CD14-positive monocyte (primary cell): ENCODE results near the gene TPX2. TPM values are rescaled to one million over a fixed set of nuclear protein-coding genes. Genes with fewer than 3 reads are reported as not detected.
A peak's percentile ranks its signal among the peaks of the same experiment; 100 is the strongest.

ENCODE experiments used
- DNase-seq, 3 donors: peaks; one replicate each; pipeline ENCODE4 v3.0.0-alpha.2; 2011 to 2022
- H2AFZ ChIP-seq: 2 replicates; pipeline ENCODE4 v1.6.0; 2012; ENCODE audit warnings: mild to moderate bottlenecking, low read depth, low read length, inconsistent platforms; ENCODE audit not compliant: insufficient read depth, poor library complexity, severe bottlenecking
- H3K27ac ChIP-seq, 2 donors: 1 replicate in 1 of 2; 2 replicates in 1 of 2; pipeline ENCODE4 v1.5.1; 2012 to 2013; ENCODE audit warnings: low read length in 2 of 2, control low read depth in 1 of 2, inconsistent platforms in 1 of 2, low read depth in 1 of 2, mild to moderate bottlenecking in 1 of 2
- H3K27me3 ChIP-seq, 2 donors: one replicate each; pipeline versions ENCODE4 v1.6.0 to v1.6.1; 2011 to 2013; ENCODE audit warnings: low read length in 2 of 2; ENCODE audit not compliant: control insufficient read depth in 2 of 2, insufficient read depth in 2 of 2
- H3K36me3 ChIP-seq, 2 donors: replicated peaks in 1 of 2; 1 replicate in 1 of 2; 2 replicates in 1 of 2; pipeline versions ENCODE4 v1.5.1 to v1.6.1; 2012 to 2013; ENCODE audit warnings: low read length in 2 of 2, control low read depth in 1 of 2, inconsistent platforms in 1 of 2, mild to moderate bottlenecking in 1 of 2; ENCODE audit not compliant: insufficient read depth in 2 of 2, control insufficient read depth in 1 of 2
- H3K4me1 ChIP-seq, 2 donors: 1 replicate in 1 of 2; 2 replicates in 1 of 2; pipeline versions ENCODE4 v1.5.1 to v1.6.1; 2012 to 2013; ENCODE audit warnings: low read length in 2 of 2, control low read depth in 1 of 2, inconsistent platforms in 1 of 2, mild to moderate bottlenecking in 1 of 2, moderate library complexity in 1 of 2; ENCODE audit not compliant: insufficient read depth in 2 of 2, control insufficient read depth in 1 of 2
- H3K4me2 ChIP-seq: replicated peaks from 2 replicates; pipeline ENCODE3; 2012; ENCODE audit warnings: low read length, moderate library complexity, mild to moderate bottlenecking; ENCODE audit not compliant: poor library complexity, severe bottlenecking; ENCODE audit errors: extremely low read depth
- H3K4me3 ChIP-seq, 3 experiments: fragments of 200-600 bp in 1 of 3; sonication (generic) in 1 of 3; replicated peaks in 1 of 3; 1 replicate in 2 of 3; 2 replicates in 1 of 3; pipeline ENCODE4 v1.5.1; 2011 to 2013; ENCODE audit warnings: low read length in 3 of 3, mild to moderate bottlenecking in 3 of 3, control low read depth in 2 of 3, low read depth in 2 of 3, inconsistent platforms in 1 of 3, moderate library complexity in 1 of 3
- H3K79me2 ChIP-seq: 2 replicates; pipeline ENCODE4 v1.6.0; 2012; ENCODE audit warnings: mild to moderate bottlenecking, control low read depth, inconsistent platforms, low read length, moderate library complexity; ENCODE audit not compliant: insufficient read depth
- H3K9ac ChIP-seq: 2 replicates; pipeline ENCODE4 v1.6.0; 2017; ENCODE audit warnings: low read length, mild to moderate bottlenecking; ENCODE audit not compliant: insufficient read depth, poor library complexity, severe bottlenecking
- H3K9me3 ChIP-seq, 2 donors: replicated peaks in 1 of 2; 1 replicate in 1 of 2; 2 replicates in 1 of 2; pipeline versions ENCODE4 v1.5.1 to v1.6.1; 2012 to 2013; ENCODE audit warnings: low read length in 2 of 2, control low read depth in 1 of 2; ENCODE audit not compliant: control insufficient read depth in 1 of 2, insufficient read depth in 1 of 2
- H4K20me1 ChIP-seq: 2 replicates; pipeline ENCODE4 v1.6.0; 2012; ENCODE audit warnings: mild to moderate bottlenecking, low read length, control low read depth, moderate library complexity; ENCODE audit not compliant: insufficient read depth
- H3K27ac Mint-ChIP-seq, 7 donors: one replicate each; pipeline ENCODE4 v1.8.0; 2020; ENCODE audit warnings: mild to moderate bottlenecking in 7 of 7, mixed read lengths in 7 of 7, moderate library complexity in 6 of 7, inconsistent platforms in 2 of 7
- H3K27me3 Mint-ChIP-seq, 3 donors: one replicate each; pipeline ENCODE4 v1.8.0; 2021 to 2022; ENCODE audit warnings: low read depth in 3 of 3, mild to moderate bottlenecking in 3 of 3, mixed read lengths in 3 of 3, moderate library complexity in 3 of 3, inconsistent platforms in 1 of 3
- H3K36me3 Mint-ChIP-seq, 2 donors: one replicate each; pipeline ENCODE4 v1.8.0; 2020; ENCODE audit warnings: mixed read lengths in 2 of 2, inconsistent platforms in 1 of 2, mild to moderate bottlenecking in 1 of 2
- H3K4me1 Mint-ChIP-seq: one replicate; pipeline ENCODE4 v1.8.0; 2020; ENCODE audit warnings: mild to moderate bottlenecking, mixed read lengths
- H3K4me3 Mint-ChIP-seq, 2 donors: one replicate each; pipeline ENCODE4 v1.8.0; 2020; ENCODE audit warnings: mild to moderate bottlenecking in 2 of 2, mixed read lengths in 2 of 2, moderate library complexity in 1 of 2
- H3K9me3 Mint-ChIP-seq, 7 donors: one replicate each; pipeline ENCODE4 v1.8.0; 2020 to 2022; ENCODE audit warnings: mixed read lengths in 7 of 7, mild to moderate bottlenecking in 6 of 7, moderate library complexity in 6 of 7, inconsistent platforms in 2 of 7
- CTCF ChIP-seq: fragments of 200-600 bp; IDR thresholded peaks from one replicate; pipeline ENCODE4 v1.8.0; 2022; ENCODE audit warnings: antibody characterized with exemption, mild to moderate bottlenecking
- WGBS: methylation state at CpG from one replicate; pipeline ENCODE4 v1.1.5; 2013; ENCODE audit warnings: missing lambda C conversion rate; ENCODE audit not compliant: insufficient coverage; 5-methylcytosine and 5-hydroxymethylcytosine counted together
- intact Hi-C, 2 donors: fragments of 100-400 bp; cut with micrococcal nuclease; formaldehyde crosslinking; loops; one replicate each; pipeline versions ENCODE4 v1.15.0 to v1.15.1; 2023
- polyA plus RNA-seq, 3 donors: library from polyadenylated mRNA; depleted of rRNA in 1 of 3; unstranded in 2 of 3; stranded (reverse) in 1 of 3; fragments of 300-500 nt in 2 of 3; fragments of >200 nt in 1 of 3; fragmentation: Illumina TruSeq in 2 of 3; gene quantifications; 1 replicate in 2 of 3; 2 replicates in 1 of 3; pipeline ENCODE4 v1.2.3, GENCODE V29; 2012 to 2021

Gene TPX2
- polyA plus RNA-seq, 3 donors: 0.06 TPM; not detected in 2

GRCh38 chr20:31720486-31721407 lies 18.3 kb upstream of the TPX2 start:
- peak overlapping the region; percentile 46 to 96 for H3K4me3 Mint-ChIP-seq
- Histone ChIP-seq H3K36me3 (peaks cover 36 to 59% of the 10 kb centered on the region in 2 donors), H4K20me1 (peaks cover 53% of the 10 kb centered on the region), H3K79me2 (peaks cover 74% of the 10 kb centered on the region), H3K4me3 (peak overlapping the region in 1 of 3 experiments; percentile 98), H3K9me3 (no peaks in the 10 kb centered on the region), H3K27me3 (no peaks in the 10 kb centered on the region), H3K4me1 (peaks cover 31 to 45% of the 10 kb centered on the region in 2 donors), H2AFZ (no peak overlapping the region), H3K27ac (peak overlapping the region in 1 of 2 donors; percentile 18), H3K9ac (peak overlapping the region; percentile 25), H3K4me2 (peak overlapping the region; percentile 86)
- no peaks in the 10 kb centered on the region for H3K27me3 Mint-ChIP-seq
- H3K27ac Mint-ChIP-seq: peak overlapping the region in 4 of 7 donors; percentile 30 to 72 (median 52)
- no peak for TF ChIP-seq CTCF
- H3K4me1 Mint-ChIP-seq: peaks cover 59% of the 10 kb centered on the region
- DNase-seq: no peak
- intact Hi-C loops: loop anchor here (5.0 kb wide), 2 partner anchors 43 to 158 kb away; no protein-coding TSS in a partner anchor
- peaks cover 52 to 59% of the 10 kb centered on the region in 2 donors for H3K36me3 Mint-ChIP-seq
- no peaks in the 10 kb centered on the region for H3K9me3 Mint-ChIP-seq
- WGBS: 24% methylated on average over 3 of the region's 7 CpGs

DNA sequence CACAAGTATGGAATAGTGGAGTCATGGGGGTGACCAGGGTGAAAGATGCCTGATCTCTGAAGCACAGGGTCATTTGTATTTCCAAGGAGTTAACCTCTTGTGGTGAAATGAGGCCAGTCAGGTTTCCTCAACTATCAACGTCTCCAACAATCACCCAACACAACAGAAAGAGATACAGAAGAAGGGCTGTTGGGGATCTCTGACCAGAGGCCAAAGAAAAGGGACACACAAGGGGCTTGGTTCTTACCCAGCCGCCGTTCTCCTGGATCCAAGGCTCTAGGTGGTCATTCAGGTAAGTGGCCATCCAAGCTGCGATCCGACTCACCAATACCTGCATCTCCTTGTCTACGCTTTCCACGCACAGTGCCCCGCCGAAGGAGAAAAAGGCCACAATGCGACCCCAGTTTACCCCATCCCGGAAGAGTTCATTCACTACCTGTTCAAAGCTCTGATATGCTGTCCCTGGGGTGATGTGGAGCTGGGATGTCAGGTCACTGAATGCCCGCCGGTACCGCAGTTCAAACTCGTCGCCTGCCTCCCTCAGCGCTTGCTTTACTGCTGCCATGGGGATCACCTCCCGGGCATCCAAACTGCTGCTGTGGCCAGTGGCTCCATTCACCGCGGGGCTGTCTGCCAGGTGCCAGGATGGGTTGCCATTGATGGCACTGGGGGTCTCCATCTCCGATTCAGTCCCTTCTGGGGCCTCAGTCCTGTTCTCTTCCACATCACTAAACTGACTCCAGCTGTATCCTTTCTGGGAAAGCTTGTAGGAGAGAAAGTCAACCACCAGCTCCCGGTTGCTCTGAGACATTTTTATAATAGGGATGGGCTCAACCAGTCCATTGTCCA lies 17.5 kb upstream of the TPX2 start:
- peaks cover 36 to 51% of the 10 kb centered on the region in 2 donors for H3K36me3 ChIP-seq
- peaks cover 45% of the 10 kb centered on the region for H4K20me1 ChIP-seq
- H3K79me2 ChIP-seq: peaks cover 65% of the 10 kb centered on the region
- WGBS: 94% methylated on average over 19 of the region's 22 CpGs
- peak overlapping the region; percentile 77 to 98 (median 81) for H3K4me3 ChIP-seq
- peak overlapping the region; percentile 96 for H3K4me3 Mint-ChIP-seq
- no peaks in the 10 kb centered on the region for H3K27me3 Mint-ChIP-seq
- intact Hi-C loops: loop anchor here (2.0 to 5.0 kb wide), 4 partner anchors 25 to 159 kb away; no protein-coding TSS in a partner anchor
- no peak for DNase-seq
- no peaks in the 10 kb centered on the region for H3K9me3 ChIP-seq
- peak overlapping the region in 4 of 7 donors; percentile 2 to 98 (median 72) for H3K27ac Mint-ChIP-seq
- peaks cover 56% of the 10 kb centered on the region for H3K4me1 Mint-ChIP-seq
- H3K9me3 Mint-ChIP-seq: no peaks in the 10 kb centered on the region
- peak overlapping the region in 1 of 2 donors; percentile 99 for H3K27ac ChIP-seq
- peaks cover 45 to 53% of the 10 kb centered on the region in 2 donors for H3K36me3 Mint-ChIP-seq
- peaks cover 33 to 47% of the 10 kb centered on the region in 2 donors for H3K4me1 ChIP-seq
- no peak for TF ChIP-seq CTCF
- peak overlapping the region; percentile 86 for H3K4me2 ChIP-seq
- peak overlapping the region; percentile 98 for H2AFZ ChIP-seq
- no peaks in the 10 kb centered on the region for H3K27me3 ChIP-seq
- peak overlapping the region; percentile 99 for H3K9ac ChIP-seq
